ENCODE results near the gene LYG1.

LYG1 gene

DNA sequence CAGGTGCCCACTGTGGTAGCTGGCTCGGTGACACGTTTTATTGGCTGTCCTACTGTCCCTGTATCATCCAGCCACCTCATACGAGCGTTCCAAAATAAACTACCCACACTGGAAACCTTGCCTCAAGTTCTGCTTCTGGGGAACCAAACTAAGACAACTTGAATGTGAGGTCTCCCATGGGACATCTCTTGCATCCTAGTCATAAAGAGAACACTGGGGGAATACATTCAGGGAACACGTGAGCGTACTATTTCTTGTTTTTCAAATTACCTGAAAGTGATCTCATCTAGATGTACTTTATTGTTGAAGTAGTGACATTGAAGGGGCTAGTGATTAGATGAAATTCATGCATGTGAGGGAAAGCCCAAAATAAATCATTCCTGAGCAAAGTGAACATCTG, 60.6 kb downstream of the LYG1 start:
- H3K9ac ChIP-seq (ENCODE audit: low read depth, low read length, poor library complexity, severe bottlenecking), result no peak overlapping the region
- no peaks in the 10 kb centered on the region for H3K79me2 ChIP-seq (ENCODE audit: insufficient read depth, low read length)
- no peak overlapping the region for H3K4me3 ChIP-seq (ENCODE audit: low read length, poor library complexity, severe bottlenecking)
- H3K4me2 ChIP-seq (ENCODE audit: low read depth, low read length, poor library complexity, severe bottlenecking), result no peak overlapping the region
- no peak for TF ChIP-seq EZH2phosphoT487 (IDR thresholded peaks at IDR 0.05; ENCODE audit: borderline replicate concordance)
- TF ChIP-seq, protein P1, sequence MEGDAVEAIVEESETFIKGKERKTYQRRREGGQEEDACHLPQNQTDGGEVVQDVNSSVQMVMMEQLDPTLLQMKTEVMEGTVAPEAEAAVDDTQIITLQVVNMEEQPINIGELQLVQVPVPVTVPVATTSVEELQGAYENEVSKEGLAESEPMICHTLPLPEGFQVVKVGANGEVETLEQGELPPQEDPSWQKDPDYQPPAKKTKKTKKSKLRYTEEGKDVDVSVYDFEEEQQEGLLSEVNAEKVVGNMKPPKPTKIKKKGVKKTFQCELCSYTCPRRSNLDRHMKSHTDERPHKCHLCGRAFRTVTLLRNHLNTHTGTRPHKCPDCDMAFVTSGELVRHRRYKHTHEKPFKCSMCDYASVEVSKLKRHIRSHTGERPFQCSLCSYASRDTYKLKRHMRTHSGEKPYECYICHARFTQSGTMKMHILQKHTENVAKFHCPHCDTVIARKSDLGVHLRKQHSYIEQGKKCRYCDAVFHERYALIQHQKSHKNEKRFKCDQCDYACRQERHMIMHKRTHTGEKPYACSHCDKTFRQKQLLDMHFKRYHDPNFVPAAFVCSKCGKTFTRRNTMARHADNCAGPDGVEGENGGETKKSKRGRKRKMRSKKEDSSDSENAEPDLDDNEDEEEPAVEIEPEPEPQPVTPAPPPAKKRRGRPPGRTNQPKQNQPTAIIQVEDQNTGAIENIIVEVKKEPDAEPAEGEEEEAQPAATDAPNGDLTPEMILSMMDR (conservative IDR thresholded peaks at IDR 0.05; ENCODE audit: low read length), result no peak
- no peaks in the 10 kb centered on the region for H3F3A ChIP-seq (ENCODE audit: low read depth)
- H3K36me3 ChIP-seq (ENCODE audit: insufficient read depth, low read length), result no peaks in the 10 kb centered on the region
- no peaks in the 10 kb centered on the region for H3K9me3 ChIP-seq (ENCODE audit: insufficient read depth, low read depth, low read length)
- no peak overlapping the region for H2AFZ ChIP-seq (ENCODE audit: low read length)
- H4K20me1 ChIP-seq (ENCODE audit: insufficient read depth, low read length, poor library complexity, severe bottlenecking), result no peaks in the 10 kb centered on the region
- no peaks in the 10 kb centered on the region for H3K4me1 ChIP-seq (ENCODE audit: insufficient read depth, low read length, poor library complexity, severe bottlenecking)
- no peaks in the 10 kb centered on the region for H3K27me3 ChIP-seq (ENCODE audit: insufficient read depth, low read length, poor library complexity, severe bottlenecking)
- H3K9me2 ChIP-seq (replicated peaks; ENCODE audit: low read depth, low read length), result no peaks in the 10 kb centered on the region

DNA sequence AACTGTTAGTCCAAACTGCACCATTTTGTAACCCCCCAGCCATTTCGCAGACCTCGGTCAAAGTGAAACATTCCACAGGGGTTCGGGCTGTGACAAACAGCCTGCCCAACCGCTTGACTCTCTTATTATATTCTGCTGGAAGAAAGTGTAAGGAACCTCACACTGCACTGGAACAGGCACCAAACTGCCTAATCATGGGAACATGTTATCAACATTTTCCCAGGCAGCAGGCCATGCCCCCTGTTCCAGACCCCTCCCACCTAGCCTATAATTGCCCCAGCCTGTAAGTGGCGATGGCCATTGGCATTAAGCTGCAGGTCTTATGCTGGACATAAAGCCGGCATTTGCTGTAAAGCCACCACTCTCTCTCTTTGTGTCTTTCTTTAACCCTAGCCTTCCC, 62.4 kb downstream of the LYG1 start:
- H3F3A ChIP-seq (ENCODE audit: low read depth), result no peaks in the 10 kb centered on the region
- no peak for TF ChIP-seq EZH2phosphoT487 (IDR thresholded peaks at IDR 0.05; ENCODE audit: borderline replicate concordance)
- TF ChIP-seq, protein P1 (conservative IDR thresholded peaks at IDR 0.05; ENCODE audit: low read length), result no peak
- no peaks in the 10 kb centered on the region for H3K9me3 ChIP-seq (ENCODE audit: insufficient read depth, low read depth, low read length)
- no peaks in the 10 kb centered on the region for H3K36me3 ChIP-seq (ENCODE audit: insufficient read depth, low read length)
- no peak overlapping the region for H2AFZ ChIP-seq (ENCODE audit: low read length)
- H3K4me3 ChIP-seq (ENCODE audit: low read length, poor library complexity, severe bottlenecking), result no peak overlapping the region
- no peak overlapping the region for H3K9ac ChIP-seq (ENCODE audit: low read depth, low read length, poor library complexity, severe bottlenecking)
- no peaks in the 10 kb centered on the region for H3K4me1 ChIP-seq (ENCODE audit: insufficient read depth, low read length, poor library complexity, severe bottlenecking)
- no peak overlapping the region for H3K4me2 ChIP-seq (ENCODE audit: low read depth, low read length, poor library complexity, severe bottlenecking)
- H3K9me2 ChIP-seq (replicated peaks; ENCODE audit: low read depth, low read length), result no peaks in the 10 kb centered on the region
- H3K27me3 ChIP-seq (ENCODE audit: insufficient read depth, low read length, poor library complexity, severe bottlenecking), result no peaks in the 10 kb centered on the region
- no peaks in the 10 kb centered on the region for H4K20me1 ChIP-seq (ENCODE audit: insufficient read depth, low read length, poor library complexity, severe bottlenecking)
- H3K79me2 ChIP-seq (ENCODE audit: insufficient read depth, low read length), result no peaks in the 10 kb centered on the region
